Mesenchymal stem cell (in vitro differentiated cells and primary cell): ENCODE measurements around the gene NUP37.

Source experiments
- DNase-seq: peaks from one replicate; pipeline ENCODE4 v3.0.0-alpha.2; 2013
- H2AFZ ChIP-seq: one replicate; pipeline ENCODE4 v1.6.1; 2013; ENCODE audit warnings: low read depth, mild to moderate bottlenecking, control low read depth, inconsistent platforms, low read length, moderate library complexity
- H2AK5ac ChIP-seq: 2 replicates; pipeline ENCODE4 v1.6.1; 2013; ENCODE audit warnings: low read length, moderate library complexity, mild to moderate bottlenecking, inconsistent platforms; ENCODE audit not compliant: severe bottlenecking
- H2BK120ac ChIP-seq: one replicate; pipeline ENCODE4 v1.6.1; 2013; ENCODE audit warnings: low read depth, mild to moderate bottlenecking, inconsistent platforms, low read length, moderate library complexity
- H2BK12ac ChIP-seq, 2 experiments: one replicate each; pipeline ENCODE4 v1.6.1; 2013; ENCODE audit warnings: inconsistent platforms in 2 of 2, low read length in 2 of 2, mild to moderate bottlenecking in 2 of 2, moderate library complexity in 2 of 2, control low read depth in 1 of 2
- H2BK15ac ChIP-seq: one replicate; pipeline ENCODE4 v1.6.1; 2013; ENCODE audit warnings: mild to moderate bottlenecking, low read depth, inconsistent platforms; ENCODE audit not compliant: poor library complexity, severe bottlenecking
- H2BK5ac ChIP-seq: 2 replicates; pipeline ENCODE4 v1.6.1; 2013; ENCODE audit warnings: low read depth, mild to moderate bottlenecking, low read length, control low read depth, inconsistent platforms; ENCODE audit not compliant: poor library complexity, severe bottlenecking
- H3K14ac ChIP-seq, 2 experiments: one replicate each; pipeline ENCODE4 v1.6.1; 2013; ENCODE audit warnings: inconsistent platforms in 2 of 2, low read length in 2 of 2, control low read depth in 1 of 2, mild to moderate bottlenecking in 1 of 2, moderate library complexity in 1 of 2
- H3K18ac ChIP-seq, 2 experiments: one replicate each; pipeline ENCODE4 v1.6.1; 2013; ENCODE audit warnings: inconsistent platforms in 2 of 2, low read length in 2 of 2, control low read depth in 1 of 2, low read depth in 1 of 2, mild to moderate bottlenecking in 1 of 2
- H3K23ac ChIP-seq, 2 experiments: one replicate each; pipeline ENCODE4 v1.6.1; 2013; ENCODE audit warnings: inconsistent platforms in 2 of 2, low read length in 2 of 2, mild to moderate bottlenecking in 2 of 2, moderate library complexity in 2 of 2, control low read depth in 1 of 2
- H3K27ac ChIP-seq: 2 replicates; pipeline ENCODE4 v1.5.1; 2013; ENCODE audit warnings: mild to moderate bottlenecking, moderate library complexity, low read length, control low read depth, inconsistent platforms; ENCODE audit not compliant: poor library complexity, severe bottlenecking
- H3K27me3 ChIP-seq, 2 experiments: 2 replicates each; pipeline versions ENCODE4 v1.6.1 to v1.7.0; 2013; ENCODE audit warnings: low read length in 2 of 2, mild to moderate bottlenecking in 2 of 2, moderate library complexity in 2 of 2, control low read depth in 1 of 2, inconsistent platforms in 1 of 2; ENCODE audit not compliant: control insufficient read depth in 1 of 2, insufficient read depth in 1 of 2
- H3K36me3 ChIP-seq, 2 experiments: 2 replicates each; pipeline versions ENCODE4 v1.6.1 to v1.7.0; 2013; ENCODE audit warnings: low read length in 2 of 2, control low read depth in 1 of 2, inconsistent platforms in 1 of 2, low read depth in 1 of 2, mild to moderate bottlenecking in 1 of 2; ENCODE audit not compliant: insufficient read depth in 2 of 2, control insufficient read depth in 1 of 2
- H3K4ac ChIP-seq, 2 experiments: one replicate each; pipeline ENCODE4 v1.6.1; 2013; ENCODE audit warnings: inconsistent platforms in 2 of 2, low read length in 2 of 2, mild to moderate bottlenecking in 2 of 2, moderate library complexity in 2 of 2, control low read depth in 1 of 2, low read depth in 1 of 2
- H3K4me1 ChIP-seq: 2 replicates; pipeline ENCODE4 v1.6.1; 2013; ENCODE audit warnings: low read depth, low read length, control low read depth; ENCODE audit not compliant: control insufficient read depth, insufficient read depth
- H3K4me2 ChIP-seq: 2 replicates; pipeline ENCODE4 v1.6.1; 2013; ENCODE audit warnings: low read length, mild to moderate bottlenecking, inconsistent platforms; ENCODE audit not compliant: poor library complexity, severe bottlenecking
- H3K4me3 ChIP-seq, 2 experiments: 2 replicates each; pipeline versions ENCODE4 v1.5.1 to v1.7.0; 2013; ENCODE audit warnings: low read length in 2 of 2, mild to moderate bottlenecking in 2 of 2, control low read depth in 1 of 2, low read depth in 1 of 2; ENCODE audit not compliant: insufficient read depth in 1 of 2
- H3K79me1 ChIP-seq: replicated peaks from 2 replicates; pipeline ENCODE4 v1.6.1; 2013; ENCODE audit warnings: mild to moderate bottlenecking, control low read depth, low read length, inconsistent platforms; ENCODE audit not compliant: poor library complexity, severe bottlenecking
- H3K9ac ChIP-seq: 2 replicates; pipeline ENCODE4 v1.7.0; 2013; ENCODE audit warnings: mild to moderate bottlenecking, low read length, moderate library complexity
- H3K9me3 ChIP-seq: 2 replicates; pipeline ENCODE4 v1.7.0; 2013; ENCODE audit warnings: mild to moderate bottlenecking, low read length; ENCODE audit not compliant: control insufficient read depth
- H4K8ac ChIP-seq: one replicate; pipeline ENCODE4 v1.6.1; 2013; ENCODE audit warnings: inconsistent platforms, mild to moderate bottlenecking, low read length, moderate library complexity
- H4K91ac ChIP-seq: one replicate; pipeline ENCODE4 v1.6.1; 2013; ENCODE audit warnings: mild to moderate bottlenecking, low read length, inconsistent platforms
- WGBS: methylation state at CpG from one replicate; pipeline ENCODE4 v1.1.7; 2013; ENCODE audit warnings: mixed read lengths; 5-methylcytosine and 5-hydroxymethylcytosine counted together

NUP37 gene

GRCh38 chr12:102114212-102114611 is 5.7 kb downstream of the NUP37 start:
- WGBS: 90% methylated on average over 1 of the region's 2 CpGs
- Histone ChIP-seq H4K8ac (no peak overlapping the region), H2BK12ac (no peak overlapping the region), H2BK15ac (no peak overlapping the region), H4K91ac (no peak overlapping the region), H3K9ac (no peak overlapping the region), H3K9me3 (no peaks in the 10 kb centered on the region), H2BK5ac (no peak overlapping the region), H3K27ac (no peak overlapping the region), H3K4me3 (no peak overlapping the region), H2AK5ac (no peak overlapping the region), H3K36me3 (peaks cover 13 to 67% of the 10 kb centered on the region in 2 experiments), H3K79me1 (peaks cover 18% of the 10 kb centered on the region), H3K4ac (no peak overlapping the region), H2BK120ac (no peak overlapping the region), H3K14ac (no peak overlapping the region), H3K18ac (no peak overlapping the region), H3K4me1 (no peaks in the 10 kb centered on the region), H3K23ac (no peak overlapping the region), H3K4me2 (no peak overlapping the region), H3K27me3 (no peaks in the 10 kb centered on the region), H2AFZ (no peak overlapping the region)
- no peak for DNase-seq

GRCh38 chr12:102110782-102111181 is 9.1 kb downstream of the NUP37 start:
- H4K91ac ChIP-seq: no peak overlapping the region
- H3K9me3 ChIP-seq: no peaks in the 10 kb centered on the region
- no peak overlapping the region for H3K9ac ChIP-seq
- H3K27ac ChIP-seq: no peak overlapping the region
- no peaks in the 10 kb centered on the region for H3K27me3 ChIP-seq
- H2AK5ac ChIP-seq: no peak overlapping the region
- no peak overlapping the region for H3K4me2 ChIP-seq
- no peaks in the 10 kb centered on the region for H3K4me1 ChIP-seq
- H3K4ac ChIP-seq: no peak overlapping the region
- no peak overlapping the region for H4K8ac ChIP-seq
- no peak overlapping the region for H2BK5ac ChIP-seq
- H3K79me1 ChIP-seq: peaks cover 17% of the 10 kb centered on the region
- H2BK120ac ChIP-seq: no peak overlapping the region
- no peak overlapping the region for H3K14ac ChIP-seq
- no peak overlapping the region for H3K23ac ChIP-seq
- H2AFZ ChIP-seq: no peak overlapping the region
- no peak for DNase-seq
- H3K4me3 ChIP-seq: no peak overlapping the region
- H3K36me3 ChIP-seq: peaks cover 13 to 76% of the 10 kb centered on the region in 2 experiments
- no peak overlapping the region for H3K18ac ChIP-seq
- H2BK15ac ChIP-seq: no peak overlapping the region
- H2BK12ac ChIP-seq: no peak overlapping the region

GRCh38 chr12:102107970-102108369 is 11.9 kb downstream of the NUP37 start:
- no peak overlapping the region for H3K14ac ChIP-seq
- H3K9me3 ChIP-seq: no peaks in the 10 kb centered on the region
- no peak overlapping the region for H3K18ac ChIP-seq
- no peak overlapping the region for H3K9ac ChIP-seq
- DNase-seq: no peak
- peaks cover 19 to 92% of the 10 kb centered on the region in 2 experiments for H3K36me3 ChIP-seq
- 93% methylated on average over 1 of the region's 1 CpG for WGBS
- H2BK12ac ChIP-seq: no peak overlapping the region
- H2AFZ ChIP-seq: no peak overlapping the region
- H4K91ac ChIP-seq: no peak overlapping the region
- no peak overlapping the region for H3K23ac ChIP-seq
- peaks cover 16% of the 10 kb centered on the region for H3K79me1 ChIP-seq
- H3K27ac ChIP-seq: no peak overlapping the region
- no peaks in the 10 kb centered on the region for H3K4me1 ChIP-seq
- H3K4ac ChIP-seq: no peak overlapping the region
- no peak overlapping the region for H2BK5ac ChIP-seq
- H3K4me2 ChIP-seq: no peak overlapping the region
- H4K8ac ChIP-seq: no peak overlapping the region
- H2BK15ac ChIP-seq: no peak overlapping the region
- H3K27me3 ChIP-seq: no peaks in the 10 kb centered on the region
- no peak overlapping the region for H2BK120ac ChIP-seq
- no peak overlapping the region for H2AK5ac ChIP-seq
- no peak overlapping the region for H3K4me3 ChIP-seq

GRCh38 chr12:102106905-102107304 is 13.0 kb downstream of the NUP37 start:
- Histone ChIP-seq H3K4ac (no peak overlapping the region), H2BK15ac (no peak overlapping the region), H3K27me3 (no peaks in the 10 kb centered on the region), H3K9me3 (no peaks in the 10 kb centered on the region), H3K4me2 (no peak overlapping the region), H3K23ac (no peak overlapping the region), H2AFZ (no peak overlapping the region), H3K14ac (no peak overlapping the region), H3K4me3 (no peak overlapping the region), H3K27ac (no peak overlapping the region), H3K9ac (no peak overlapping the region), H3K18ac (no peak overlapping the region), H4K8ac (no peak overlapping the region), H2BK12ac (no peak overlapping the region), H3K36me3 (peaks cover 19 to 88% of the 10 kb centered on the region in 2 experiments), H4K91ac (no peak overlapping the region), H2BK120ac (no peak overlapping the region), H3K79me1 (peaks cover 16% of the 10 kb centered on the region), H2BK5ac (no peak overlapping the region), H3K4me1 (no peaks in the 10 kb centered on the region), H2AK5ac (no peak overlapping the region)
- no peak for DNase-seq
- WGBS: 100% methylated on average over 1 of the region's 3 CpGs
